GM23338 (cell line): ENCODE data around the gene NOVA2. TPM values are rescaled to one million over a fixed set of nuclear protein-coding genes. Genes with fewer than 3 reads are reported as not detected.

Experiments
- ATAC-seq: fragments of 200-7000 bp; cut with Tn5 transposase; 3 replicates; pipeline ENCODE4 v1.9.1; 2020
- DNase-seq: peaks from one replicate; pipeline ENCODE4 v3.0.0-alpha.2; 2015; ENCODE audit warnings: low spot score
- H2AFZ ChIP-seq: fragments of 200-600 bp; sonication (generic); 2 replicates; pipeline ENCODE4 v1.8.0; 2016; ENCODE audit warnings: antibody characterized with exemption, mild to moderate bottlenecking, moderate library complexity
- H3F3A ChIP-seq: fragments of 200-600 bp; sonication (generic); replicated peaks from 2 replicates; pipeline ENCODE4 v1.8.0; 2017; ENCODE audit warnings: antibody characterized with exemption, mixed run types, low read depth
- H3K27ac ChIP-seq: fragments of 200-600 bp; sonication (generic); 2 replicates; pipeline ENCODE4 v1.6.1; 2016; ENCODE audit warnings: low read depth
- H3K27me3 ChIP-seq: fragments of 200-600 bp; sonication (generic); 2 replicates; pipeline ENCODE4 v1.8.0; 2016; ENCODE audit warnings: mild to moderate bottlenecking, mixed run types, moderate library complexity; ENCODE audit not compliant: insufficient read depth
- H3K36me3 ChIP-seq: fragments of 200-600 bp; sonication (generic); 2 replicates; pipeline ENCODE4 v1.8.0; 2016; ENCODE audit warnings: mild to moderate bottlenecking; ENCODE audit not compliant: insufficient read depth
- H3K4me1 ChIP-seq: fragments of 200-600 bp; sonication (generic); 2 replicates; pipeline ENCODE4 v1.8.0; 2016; ENCODE audit warnings: mild to moderate bottlenecking, moderate library complexity; ENCODE audit not compliant: insufficient read depth
- H3K4me2 ChIP-seq: fragments of 200-600 bp; sonication (generic); 2 replicates; pipeline ENCODE4 v1.7.1; 2017; ENCODE audit warnings: mixed run types
- H3K4me3 ChIP-seq: fragments of 200-600 bp; sonication (generic); 2 replicates; pipeline ENCODE4 v1.6.1; 2016; ENCODE audit warnings: mixed run types
- H3K79me2 ChIP-seq: fragments of 200-600 bp; sonication (generic); replicated peaks from 2 replicates; pipeline ENCODE4 v1.8.0; 2017; ENCODE audit warnings: mild to moderate bottlenecking; ENCODE audit not compliant: insufficient read depth
- H3K9me2 ChIP-seq: fragments of 200-600 bp; sonication (generic); 2 replicates; pipeline ENCODE4 v1.8.0; 2017; ENCODE audit not compliant: insufficient read depth
- H4K20me1 ChIP-seq: fragments of 200-600 bp; sonication (generic); replicated peaks from 2 replicates; pipeline ENCODE4 v1.8.0; 2017; ENCODE audit warnings: mild to moderate bottlenecking; ENCODE audit not compliant: insufficient read depth
- H3K27ac Mint-ChIP-seq: 2 replicates; pipeline ENCODE4 v1.8.0; 2020; ENCODE audit warnings: inconsistent platforms, mild to moderate bottlenecking, moderate library complexity, mixed read lengths
- H3K27me3 Mint-ChIP-seq: 3 replicates; pipeline ENCODE4 v1.8.0; 2022; ENCODE audit warnings: low read depth, mild to moderate bottlenecking, moderate library complexity, mixed read lengths, inconsistent platforms; ENCODE audit not compliant: insufficient read depth, poor library complexity
- H3K36me3 Mint-ChIP-seq: 3 replicates; pipeline ENCODE4 v1.8.0; 2021; ENCODE audit warnings: low read depth, mild to moderate bottlenecking, inconsistent platforms, moderate library complexity, mixed read lengths
- H3K4me1 Mint-ChIP-seq: 3 replicates; pipeline ENCODE4 v1.8.0; 2020; ENCODE audit warnings: mild to moderate bottlenecking, inconsistent platforms, mixed read lengths
- H3K4me3 Mint-ChIP-seq: 3 replicates; pipeline ENCODE4 v1.8.0; 2021; ENCODE audit warnings: moderate library complexity, mild to moderate bottlenecking, inconsistent platforms, mixed read lengths
- H3K9me3 Mint-ChIP-seq: 3 replicates; pipeline ENCODE4 v1.8.0; 2020; ENCODE audit warnings: moderate library complexity, mild to moderate bottlenecking, inconsistent platforms, mixed read lengths
- CREB1 ChIP-seq: fragments of 250-450 bp; sonication (Bioruptor Pico); IDR thresholded peaks from 2 replicates; pipeline ENCODE4 v1.5.0; 2020; ENCODE audit warnings: low read depth, mild to moderate bottlenecking, moderate library complexity
- EZH2 ChIP-seq: fragments of 200-600 bp; sonication (generic); IDR thresholded peaks from one replicate; pipeline ENCODE4 v1.8.0; 2017; ENCODE audit warnings: antibody characterized with exemption, mild to moderate bottlenecking, low read depth; ENCODE audit not compliant: unreplicated experiment
- EZH2phosphoT487 ChIP-seq: fragments of 200-600 bp; sonication (generic); IDR thresholded peaks from one replicate; pipeline ENCODE4 v1.8.1; 2018; ENCODE audit warnings: antibody characterized with exemption; ENCODE audit not compliant: unreplicated experiment
- JUNB ChIP-seq: IDR thresholded peaks from one replicate; pipeline ENCODE4 v1.6.1; 2016; ENCODE audit warnings: antibody characterized with exemption; ENCODE audit not compliant: unreplicated experiment
- NANOG ChIP-seq: IDR thresholded peaks from 2 replicates; pipeline ENCODE4 v1.6.1; 2016; ENCODE audit warnings: antibody characterized with exemption, borderline replicate concordance
- POLR2AphosphoS5 ChIP-seq: IDR thresholded peaks from 2 replicates; pipeline ENCODE4 v1.6.1; 2016; ENCODE audit warnings: antibody characterized with exemption, low read depth
- STAT1 ChIP-seq: IDR thresholded peaks from one replicate; pipeline ENCODE4 v1.6.1; 2016; ENCODE audit warnings: antibody characterized with exemption; ENCODE audit not compliant: unreplicated experiment
- ZNF114 ChIP-seq: fragments of 250-450 bp; sonication (Bioruptor Pico); IDR thresholded peaks from 2 replicates; pipeline ENCODE4 v1.5.0; 2020; ENCODE audit warnings: mild to moderate bottlenecking, moderate library complexity
- ZNF331 ChIP-seq: fragments of 250-450 bp; sonication (Bioruptor Pico); IDR thresholded peaks from 2 replicates; pipeline ENCODE4 v1.5.0; 2020; ENCODE audit warnings: low read depth, mild to moderate bottlenecking, moderate library complexity
- polyA plus RNA-seq: library from polyadenylated mRNA; unstranded; fragments of >200 nt; fragmentation: Nextera tagmentation; extraction: Ambion mirVana; gene quantifications from 2 replicates; pipeline ENCODE4 v1.2.1, GENCODE V29; 2016
- total RNA-seq: library from RNA; depleted of rRNA; stranded (reverse); fragments of >200 nt; shearing (Covaris generic); gene quantifications from 2 replicates; pipeline ENCODE4 v1.2.3, GENCODE V29; 2014
- TF ChIP-seq, protein P1 (sequence below): IDR thresholded peaks from 2 replicates; pipeline ENCODE4 v1.6.1; 2016; ENCODE audit warnings: antibody characterized with exemption
- TF ChIP-seq, protein P2 (sequence below): IDR thresholded peaks from one replicate; pipeline ENCODE4 v1.6.1; 2018; ENCODE audit warnings: antibody characterized with exemption; ENCODE audit not compliant: unreplicated experiment
- TF ChIP-seq, protein P3 (sequence below): fragments of 250-450 bp; sonication (Bioruptor Pico); IDR thresholded peaks from 2 replicates; pipeline ENCODE4 v1.5.0; 2020; ENCODE audit warnings: mild to moderate bottlenecking, moderate library complexity
- TF ChIP-seq, protein P4 (sequence below), 2 experiments: fragments of 200-600 bp in 1 of 2; sonication (generic) in 1 of 2; conservative IDR thresholded peaks; 2 replicates each; pipeline versions ENCODE4 v1.5.1 to v1.6.1; 2016 to 2017; ENCODE audit warnings: antibody characterized with exemption in 2 of 2, low read depth in 2 of 2, mild to moderate bottlenecking in 2 of 2, moderate library complexity in 1 of 2

NOVA2 gene
- total and polyA plus RNA-seq, 2 experiments from 2014 or later: 5.1 to 13.7 TPM

DNA sequence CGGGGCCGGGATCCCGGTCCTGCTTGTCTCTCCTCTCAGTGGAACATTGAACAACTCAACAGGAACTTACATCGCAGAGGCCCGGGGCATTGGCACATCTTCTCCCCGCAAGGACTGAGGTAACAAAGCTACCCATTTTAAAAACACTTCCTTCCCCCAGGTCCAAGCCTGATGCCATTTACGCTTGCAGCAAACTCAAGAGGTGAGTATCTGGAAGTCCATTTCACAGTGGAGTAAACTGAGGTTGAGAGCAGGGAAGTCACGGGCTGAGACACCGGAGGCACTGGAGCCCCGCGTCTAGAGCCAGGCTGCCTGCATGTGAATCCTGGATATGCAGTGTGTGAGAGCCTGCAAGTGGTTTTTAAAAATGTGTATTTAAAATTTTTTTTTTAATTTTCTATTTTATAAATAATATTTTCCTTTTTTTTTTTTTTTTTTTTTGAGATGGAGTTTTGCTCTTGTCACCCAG lies 49.7 kb upstream of the NOVA2 start:
- H4K20me1 ChIP-seq: no peaks in the 10 kb centered on the region; the same call in 1 of the 2 replicates
- H3K27ac ChIP-seq: no peak overlapping the region
- H3K4me3 Mint-ChIP-seq: no peak overlapping the region
- ATAC-seq (no peak), DNase-seq (peak; percentile 16)
- H3K27ac Mint-ChIP-seq: no peak overlapping the region
- H3K27me3 ChIP-seq: no peaks in the 10 kb centered on the region
- H3K9me3 Mint-ChIP-seq: peaks cover 6% of the 10 kb centered on the region; the same call in 2 of the 3 replicates
- TF ChIP-seq ZNF114 (CRISPR knock-in tag) (no peak), NANOG (no peak), EZH2 (no peak), ZNF331 (CRISPR knock-in tag) (no peak), CREB1 (no peak), EZH2phosphoT487 (no peak), POLR2AphosphoS5 (no peak), STAT1 (no peak), JUNB (no peak)
- TF ChIP-seq, protein P1, sequence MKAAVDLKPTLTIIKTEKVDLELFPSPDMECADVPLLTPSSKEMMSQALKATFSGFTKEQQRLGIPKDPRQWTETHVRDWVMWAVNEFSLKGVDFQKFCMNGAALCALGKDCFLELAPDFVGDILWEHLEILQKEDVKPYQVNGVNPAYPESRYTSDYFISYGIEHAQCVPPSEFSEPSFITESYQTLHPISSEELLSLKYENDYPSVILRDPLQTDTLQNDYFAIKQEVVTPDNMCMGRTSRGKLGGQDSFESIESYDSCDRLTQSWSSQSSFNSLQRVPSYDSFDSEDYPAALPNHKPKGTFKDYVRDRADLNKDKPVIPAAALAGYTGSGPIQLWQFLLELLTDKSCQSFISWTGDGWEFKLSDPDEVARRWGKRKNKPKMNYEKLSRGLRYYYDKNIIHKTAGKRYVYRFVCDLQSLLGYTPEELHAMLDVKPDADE: no peak
- TF ChIP-seq, protein P2, sequence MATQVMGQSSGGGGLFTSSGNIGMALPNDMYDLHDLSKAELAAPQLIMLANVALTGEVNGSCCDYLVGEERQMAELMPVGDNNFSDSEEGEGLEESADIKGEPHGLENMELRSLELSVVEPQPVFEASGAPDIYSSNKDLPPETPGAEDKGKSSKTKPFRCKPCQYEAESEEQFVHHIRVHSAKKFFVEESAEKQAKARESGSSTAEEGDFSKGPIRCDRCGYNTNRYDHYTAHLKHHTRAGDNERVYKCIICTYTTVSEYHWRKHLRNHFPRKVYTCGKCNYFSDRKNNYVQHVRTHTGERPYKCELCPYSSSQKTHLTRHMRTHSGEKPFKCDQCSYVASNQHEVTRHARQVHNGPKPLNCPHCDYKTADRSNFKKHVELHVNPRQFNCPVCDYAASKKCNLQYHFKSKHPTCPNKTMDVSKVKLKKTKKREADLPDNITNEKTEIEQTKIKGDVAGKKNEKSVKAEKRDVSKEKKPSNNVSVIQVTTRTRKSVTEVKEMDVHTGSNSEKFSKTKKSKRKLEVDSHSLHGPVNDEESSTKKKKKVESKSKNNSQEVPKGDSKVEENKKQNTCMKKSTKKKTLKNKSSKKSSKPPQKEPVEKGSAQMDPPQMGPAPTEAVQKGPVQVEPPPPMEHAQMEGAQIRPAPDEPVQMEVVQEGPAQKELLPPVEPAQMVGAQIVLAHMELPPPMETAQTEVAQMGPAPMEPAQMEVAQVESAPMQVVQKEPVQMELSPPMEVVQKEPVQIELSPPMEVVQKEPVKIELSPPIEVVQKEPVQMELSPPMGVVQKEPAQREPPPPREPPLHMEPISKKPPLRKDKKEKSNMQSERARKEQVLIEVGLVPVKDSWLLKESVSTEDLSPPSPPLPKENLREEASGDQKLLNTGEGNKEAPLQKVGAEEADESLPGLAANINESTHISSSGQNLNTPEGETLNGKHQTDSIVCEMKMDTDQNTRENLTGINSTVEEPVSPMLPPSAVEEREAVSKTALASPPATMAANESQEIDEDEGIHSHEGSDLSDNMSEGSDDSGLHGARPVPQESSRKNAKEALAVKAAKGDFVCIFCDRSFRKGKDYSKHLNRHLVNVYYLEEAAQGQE: no peak
- TF ChIP-seq, protein P3, sequence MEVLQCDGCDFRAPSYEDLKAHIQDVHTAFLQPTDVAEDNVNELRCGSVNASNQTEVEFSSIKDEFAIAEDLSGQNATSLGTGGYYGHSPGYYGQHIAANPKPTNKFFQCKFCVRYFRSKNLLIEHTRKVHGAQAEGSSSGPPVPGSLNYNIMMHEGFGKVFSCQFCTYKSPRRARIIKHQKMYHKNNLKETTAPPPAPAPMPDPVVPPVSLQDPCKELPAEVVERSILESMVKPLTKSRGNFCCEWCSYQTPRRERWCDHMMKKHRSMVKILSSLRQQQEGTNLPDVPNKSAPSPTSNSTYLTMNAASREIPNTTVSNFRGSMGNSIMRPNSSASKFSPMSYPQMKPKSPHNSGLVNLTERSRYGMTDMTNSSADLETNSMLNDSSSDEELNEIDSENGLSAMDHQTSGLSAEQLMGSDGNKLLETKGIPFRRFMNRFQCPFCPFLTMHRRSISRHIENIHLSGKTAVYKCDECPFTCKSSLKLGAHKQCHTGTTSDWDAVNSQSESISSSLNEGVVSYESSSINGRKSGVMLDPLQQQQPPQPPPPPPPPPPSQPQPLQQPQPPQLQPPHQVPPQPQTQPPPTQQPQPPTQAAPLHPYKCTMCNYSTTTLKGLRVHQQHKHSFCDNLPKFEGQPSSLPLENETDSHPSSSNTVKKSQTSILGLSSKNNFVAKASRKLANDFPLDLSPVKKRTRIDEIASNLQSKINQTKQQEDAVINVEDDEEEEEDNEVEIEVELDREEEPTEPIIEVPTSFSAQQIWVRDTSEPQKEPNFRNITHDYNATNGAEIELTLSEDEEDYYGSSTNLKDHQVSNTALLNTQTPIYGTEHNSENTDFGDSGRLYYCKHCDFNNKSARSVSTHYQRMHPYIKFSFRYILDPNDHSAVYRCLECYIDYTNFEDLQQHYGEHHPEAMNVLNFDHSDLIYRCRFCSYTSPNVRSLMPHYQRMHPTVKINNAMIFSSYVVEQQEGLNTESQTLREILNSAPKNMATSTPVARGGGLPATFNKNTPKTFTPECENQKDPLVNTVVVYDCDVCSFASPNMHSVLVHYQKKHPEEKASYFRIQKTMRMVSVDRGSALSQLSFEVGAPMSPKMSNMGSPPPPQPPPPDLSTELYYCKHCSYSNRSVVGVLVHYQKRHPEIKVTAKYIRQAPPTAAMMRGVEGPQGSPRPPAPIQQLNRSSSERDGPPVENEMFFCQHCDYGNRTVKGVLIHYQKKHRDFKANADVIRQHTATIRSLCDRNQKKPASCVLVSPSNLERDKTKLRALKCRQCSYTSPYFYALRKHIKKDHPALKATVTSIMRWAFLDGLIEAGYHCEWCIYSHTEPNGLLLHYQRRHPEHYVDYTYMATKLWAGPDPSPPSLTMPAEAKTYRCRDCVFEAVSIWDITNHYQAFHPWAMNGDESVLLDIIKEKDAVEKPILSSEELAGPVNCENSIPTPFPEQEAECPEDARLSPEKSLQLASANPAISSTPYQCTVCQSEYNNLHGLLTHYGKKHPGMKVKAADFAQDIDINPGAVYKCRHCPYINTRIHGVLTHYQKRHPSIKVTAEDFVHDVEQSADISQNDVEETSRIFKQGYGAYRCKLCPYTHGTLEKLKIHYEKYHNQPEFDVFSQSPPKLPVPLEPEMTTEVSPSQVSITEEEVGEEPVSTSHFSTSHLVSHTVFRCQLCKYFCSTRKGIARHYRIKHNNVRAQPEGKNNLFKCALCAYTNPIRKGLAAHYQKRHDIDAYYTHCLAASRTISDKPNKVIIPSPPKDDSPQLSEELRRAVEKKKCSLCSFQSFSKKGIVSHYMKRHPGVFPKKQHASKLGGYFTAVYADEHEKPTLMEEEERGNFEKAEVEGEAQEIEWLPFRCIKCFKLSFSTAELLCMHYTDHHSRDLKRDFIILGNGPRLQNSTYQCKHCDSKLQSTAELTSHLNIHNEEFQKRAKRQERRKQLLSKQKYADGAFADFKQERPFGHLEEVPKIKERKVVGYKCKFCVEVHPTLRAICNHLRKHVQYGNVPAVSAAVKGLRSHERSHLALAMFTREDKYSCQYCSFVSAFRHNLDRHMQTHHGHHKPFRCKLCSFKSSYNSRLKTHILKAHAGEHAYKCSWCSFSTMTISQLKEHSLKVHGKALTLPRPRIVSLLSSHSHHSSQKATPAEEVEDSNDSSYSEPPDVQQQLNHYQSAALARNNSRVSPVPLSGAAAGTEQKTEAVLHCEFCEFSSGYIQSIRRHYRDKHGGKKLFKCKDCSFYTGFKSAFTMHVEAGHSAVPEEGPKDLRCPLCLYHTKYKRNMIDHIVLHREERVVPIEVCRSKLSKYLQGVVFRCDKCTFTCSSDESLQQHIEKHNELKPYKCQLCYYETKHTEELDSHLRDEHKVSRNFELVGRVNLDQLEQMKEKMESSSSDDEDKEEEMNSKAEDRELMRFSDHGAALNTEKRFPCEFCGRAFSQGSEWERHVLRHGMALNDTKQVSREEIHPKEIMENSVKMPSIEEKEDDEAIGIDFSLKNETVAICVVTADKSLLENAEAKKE (CRISPR knock-in tag): no peak
- TF ChIP-seq, protein P4, sequence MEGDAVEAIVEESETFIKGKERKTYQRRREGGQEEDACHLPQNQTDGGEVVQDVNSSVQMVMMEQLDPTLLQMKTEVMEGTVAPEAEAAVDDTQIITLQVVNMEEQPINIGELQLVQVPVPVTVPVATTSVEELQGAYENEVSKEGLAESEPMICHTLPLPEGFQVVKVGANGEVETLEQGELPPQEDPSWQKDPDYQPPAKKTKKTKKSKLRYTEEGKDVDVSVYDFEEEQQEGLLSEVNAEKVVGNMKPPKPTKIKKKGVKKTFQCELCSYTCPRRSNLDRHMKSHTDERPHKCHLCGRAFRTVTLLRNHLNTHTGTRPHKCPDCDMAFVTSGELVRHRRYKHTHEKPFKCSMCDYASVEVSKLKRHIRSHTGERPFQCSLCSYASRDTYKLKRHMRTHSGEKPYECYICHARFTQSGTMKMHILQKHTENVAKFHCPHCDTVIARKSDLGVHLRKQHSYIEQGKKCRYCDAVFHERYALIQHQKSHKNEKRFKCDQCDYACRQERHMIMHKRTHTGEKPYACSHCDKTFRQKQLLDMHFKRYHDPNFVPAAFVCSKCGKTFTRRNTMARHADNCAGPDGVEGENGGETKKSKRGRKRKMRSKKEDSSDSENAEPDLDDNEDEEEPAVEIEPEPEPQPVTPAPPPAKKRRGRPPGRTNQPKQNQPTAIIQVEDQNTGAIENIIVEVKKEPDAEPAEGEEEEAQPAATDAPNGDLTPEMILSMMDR (conservative IDR thresholded peaks at IDR 0.05; ENCODE audit: low read depth in 2 of 2): no peak
- peaks cover 10% of the 10 kb centered on the region for H3K4me1 ChIP-seq
- H3K36me3 Mint-ChIP-seq: peaks cover 12% of the 10 kb centered on the region; the same call in 2 of the 3 replicates
- peaks cover 21% of the 10 kb centered on the region for H3K4me1 Mint-ChIP-seq
- H3K4me3 ChIP-seq: no peak overlapping the region
- H3K36me3 ChIP-seq: no peaks in the 10 kb centered on the region
- no peak overlapping the region for H2AFZ ChIP-seq
- H3K79me2 ChIP-seq: no peaks in the 10 kb centered on the region
- no peak overlapping the region for H3K4me2 ChIP-seq
- H3K9me2 ChIP-seq: no peaks in the 10 kb centered on the region
- H3K27me3 Mint-ChIP-seq: peaks cover 8% of the 10 kb centered on the region
- no peaks in the 10 kb centered on the region for H3F3A ChIP-seq
